Tibial nerve (tissue), 4 donors: ENCODE data around the gene CCDC184. TPM values are rescaled to one million over a fixed set of nuclear protein-coding genes. Genes with fewer than 3 reads are reported as not detected.
A peak's percentile ranks its signal among the peaks of the same experiment; 100 is the strongest.

Experiments used
- DNase-seq, 2 donors: peaks; one replicate each; pipeline ENCODE4 v3.0.0-alpha.2; 2019; ENCODE audit warnings: low spot score in 2 of 2
- H3K27ac ChIP-seq, 4 donors: fragments of 200-600 bp; sonication (generic) in 3 of 4; one replicate each; pipeline ENCODE4 v1.5.1; 2017 to 2019; ENCODE audit warnings: mild to moderate bottlenecking in 1 of 4
- H3K27me3 ChIP-seq, 2 donors: fragments of 200-600 bp; sonication (generic) in 1 of 2; one replicate each; pipeline versions ENCODE4 v1.5.1 to v1.6.0; 2017 to 2019
- H3K36me3 ChIP-seq, 3 donors: fragments of 200-600 bp; sonication (generic); one replicate each; pipeline ENCODE4 v1.5.1; 2018 to 2019
- H3K4me1 ChIP-seq, 4 donors: fragments of 200-600 bp; sonication (generic) in 3 of 4; one replicate each; pipeline ENCODE4 v1.5.1; 2017 to 2019
- H3K4me3 ChIP-seq, 4 donors: fragments of 200-600 bp; sonication (generic) in 3 of 4; one replicate each; pipeline ENCODE4 v1.5.1; 2017 to 2019; ENCODE audit warnings: mild to moderate bottlenecking in 1 of 4, moderate library complexity in 1 of 4
- H3K9me3 ChIP-seq, 4 donors: fragments of 200-600 bp; sonication (generic) in 3 of 4; one replicate each; pipeline ENCODE4 v1.5.1; 2017 to 2019
- CTCF ChIP-seq, 5 experiments: fragments of 200-600 bp in 3 of 5; fragments of 450-650 bp in 2 of 5; sonication (generic) in 3 of 5; IDR thresholded peaks; one replicate each; pipeline ENCODE4 v1.5.1; 2016 to 2019; ENCODE audit warnings: antibody characterized with exemption in 5 of 5, mild to moderate bottlenecking in 3 of 5, moderate library complexity in 2 of 5
- EP300 ChIP-seq, 2 donors: sonication (generic); formaldehyde crosslinking; IDR thresholded peaks; one replicate each; pipeline ENCODE4 v1.6.1; 2017; ENCODE audit warnings: antibody characterized with exemption in 2 of 2, mild to moderate bottlenecking in 1 of 2
- POLR2A ChIP-seq, 2 donors: fragments of 450-650 bp; IDR thresholded peaks; one replicate each; pipeline ENCODE4 v1.6.1; 2017; ENCODE audit warnings: antibody characterized with exemption in 2 of 2, mild to moderate bottlenecking in 2 of 2, moderate library complexity in 2 of 2
- whole genome bisulfite sequencing, 2 donors: methylation state at CpG; one replicate each; pipeline ENCODE4 v1.1.5; 2018; 5-methylcytosine and 5-hydroxymethylcytosine counted together
- total RNA-seq, 4 donors: library from RNA; depleted of rRNA; stranded (reverse); fragments of >200 nt; gene quantifications; one replicate each; pipeline ENCODE4 v1.1.0, GENCODE V29; 2016

The CCDC184 gene
- total RNA-seq, result 1 to 10 TPM; 2.1 to 4.3 (median 2.9) TPM

- DNase-seq, result peak; percentile 17 to 55
- TF ChIP-seq POLR2A (IDR thresholded peaks at IDR 0.05) (peak in 1 of 2 donors; percentile 48), CTCF (IDR thresholded peaks at IDR 0.05) (peak; percentile 18 to 66 (median 44)), EP300 (IDR thresholded peaks at IDR 0.05) (peak in 1 of 2 donors; percentile 72)
- Histone ChIP-seq H3K36me3 (no peaks in the 10 kb centered on the region), H3K4me1 (peaks cover 0 to 36% (median 4%) of the 10 kb centered on the region in 4 donors), H3K9me3 (no peaks in the 10 kb centered on the region), H3K27me3 (peaks cover 0 to 36% of the 10 kb centered on the region in 2 donors), H3K4me3 (peak within 1 kb of the TSS; percentile 61 to 76 (median 68)), H3K27ac (peak within 1 kb of the TSS; percentile 55 to 85 (median 66))
- WGBS, 2 donors, result 0 to 1% methylated on average over 47 to 60 of the region's 61 CpGs
Measured at GRCh38 chr12:48183091-48183875, at the start of gene CCDC184. Gene CCDC184, plus strand, starts transcription at chr12:48183644. Its CDS starts 479 bp downstream, at chr12:48184123.

- Histone ChIP-seq H3K4me3 (no peak overlapping the region), H3K36me3 (peaks cover 3 to 96% (median 12%) of the 10 kb centered on the region in 3 donors), H3K27me3 (no peaks in the 10 kb centered on the region), H3K9me3 (no peaks in the 10 kb centered on the region), H3K27ac (no peak overlapping the region), H3K4me1 (no peaks in the 10 kb centered on the region)
- WGBS, 2 donors, result 87 to 97% methylated on average over 5 of the region's 5 CpGs
- no peak for DNase-seq
- no peak for TF ChIP-seq POLR2A (IDR thresholded peaks at IDR 0.05)
Measured at GRCh38 chr12:48135027-48135426, 48.4 kb upstream of the CCDC184 start.

GRCh38 chr12:48142818-48143674 lies 40.4 kb upstream of the CCDC184 start:
- no peak for DNase-seq
- H3K27me3 ChIP-seq, result no peaks in the 10 kb centered on the region
- peaks cover 0 to 98% (median 0%) of the 10 kb centered on the region in 3 donors for H3K36me3 ChIP-seq
- peaks cover 0 to 4% (median 0%) of the 10 kb centered on the region in 4 donors for H3K4me1 ChIP-seq
- no peak for TF ChIP-seq CTCF (IDR thresholded peaks at IDR 0.05)
- no peak for TF ChIP-seq EP300 (IDR thresholded peaks at IDR 0.05)
- TF ChIP-seq POLR2A (IDR thresholded peaks at IDR 0.05), result no peak
- H3K27ac ChIP-seq, result no peak overlapping the region
- 81 to 83% methylated on average over 7 of the region's 7 CpGs for WGBS, 2 donors
- no peaks in the 10 kb centered on the region for H3K9me3 ChIP-seq
- no peak overlapping the region for H3K4me3 ChIP-seq

GRCh38 chr12:48143898-48144297 lies 39.5 kb upstream of the CCDC184 start:
- WGBS, 2 donors, result 82 to 87% methylated on average over 2 of the region's 2 CpGs
- Histone ChIP-seq H3K4me3 (no peak overlapping the region), H3K4me1 (peaks cover 0 to 7% (median 0%) of the 10 kb centered on the region in 4 donors), H3K27ac (no peak overlapping the region), H3K27me3 (no peaks in the 10 kb centered on the region), H3K36me3 (peaks cover 0 to 97% (median 1%) of the 10 kb centered on the region in 3 donors), H3K9me3 (no peaks in the 10 kb centered on the region)
- no peak for DNase-seq
- no peak for TF ChIP-seq POLR2A (IDR thresholded peaks at IDR 0.05)
- TF ChIP-seq CTCF (IDR thresholded peaks at IDR 0.05), result no peak
- no peak for TF ChIP-seq EP300 (IDR thresholded peaks at IDR 0.05)

- Histone ChIP-seq H3K27ac (no peak overlapping the region), H3K4me1 (peaks cover 0 to 7% (median 0%) of the 10 kb centered on the region in 4 donors), H3K9me3 (no peaks in the 10 kb centered on the region), H3K27me3 (no peaks in the 10 kb centered on the region), H3K4me3 (no peak overlapping the region), H3K36me3 (peaks cover 0 to 97% (median 15%) of the 10 kb centered on the region in 3 donors)
- TF ChIP-seq CTCF (IDR thresholded peaks at IDR 0.05) (no peak), POLR2A (IDR thresholded peaks at IDR 0.05) (no peak), EP300 (IDR thresholded peaks at IDR 0.05) (no peak)
- DNase-seq, result no peak
- WGBS, 2 donors, result 43 to 62% methylated on average over 1 of the region's 1 CpG
Measured at GRCh38 chr12:48145981-48146380, 37.5 kb upstream of the CCDC184 start.
